GM21717 (cell line): Measurements from ENCODE around the gene CST11.

Experiments
- ATAC-seq: cut with Tn5 transposase; IDR thresholded peaks from one replicate; pipeline ENCODE4 v1.9.1; 2021; ENCODE audit warnings: mild to moderate bottlenecking, moderate library complexity; ENCODE audit not compliant: unreplicated experiment

The CST11 gene

DNA sequence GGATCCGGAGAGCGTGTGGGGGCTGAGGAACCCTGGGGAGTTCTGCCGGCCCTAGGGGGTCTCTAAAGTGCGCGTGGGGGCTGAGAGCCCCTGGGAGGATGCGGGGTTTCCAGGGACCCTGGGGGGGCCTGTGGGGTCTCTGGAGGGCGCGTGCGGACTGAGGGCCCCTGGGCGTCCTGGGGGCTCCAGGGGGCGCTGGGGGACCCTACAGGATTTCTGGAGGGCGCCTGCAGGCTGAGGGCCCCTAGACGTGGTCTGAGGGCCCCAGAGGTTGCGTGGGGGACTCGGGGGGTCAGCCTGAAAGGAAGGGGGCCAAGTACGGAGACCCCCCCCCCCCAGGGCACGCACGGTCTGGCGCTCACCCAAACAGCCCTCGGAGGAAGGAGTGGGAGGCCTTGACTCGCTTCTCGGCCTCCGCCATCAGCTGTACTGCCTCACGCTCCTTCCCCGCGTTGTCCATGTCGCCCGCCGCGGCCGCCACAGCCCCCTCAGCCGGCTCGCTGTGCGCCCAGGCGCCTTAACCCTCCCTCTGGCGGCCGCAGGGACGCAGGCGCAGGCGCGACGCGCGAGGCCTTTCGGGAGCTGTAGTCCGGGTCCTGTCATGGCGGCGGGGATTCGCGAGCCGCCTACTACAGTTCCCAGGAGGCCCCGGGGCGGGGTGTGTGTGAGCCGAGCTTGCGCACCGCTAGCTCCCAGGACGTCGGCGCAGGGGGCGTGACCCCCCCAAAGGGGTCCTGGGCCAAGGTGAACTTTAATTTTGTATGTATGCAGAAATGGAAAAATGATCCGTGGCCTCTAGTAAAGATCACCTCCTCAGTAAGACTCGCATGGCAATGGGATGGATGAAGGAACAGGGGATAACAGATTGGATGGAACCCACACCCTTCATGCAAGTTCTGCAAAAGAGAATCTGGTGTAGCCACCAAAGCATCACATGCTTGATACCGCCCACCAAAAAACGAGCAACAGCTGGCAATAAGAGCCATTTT is 31.4 kb downstream of the CST11 start, which contains the start of gene NAPB:
Gene NAPB, minus strand, starts transcription at position 546 of the 989 bp plus-strand sequence. Its CDS starts 86 bp downstream, at position 460.
- peak; percentile 95 for ATAC-seq

DNA sequence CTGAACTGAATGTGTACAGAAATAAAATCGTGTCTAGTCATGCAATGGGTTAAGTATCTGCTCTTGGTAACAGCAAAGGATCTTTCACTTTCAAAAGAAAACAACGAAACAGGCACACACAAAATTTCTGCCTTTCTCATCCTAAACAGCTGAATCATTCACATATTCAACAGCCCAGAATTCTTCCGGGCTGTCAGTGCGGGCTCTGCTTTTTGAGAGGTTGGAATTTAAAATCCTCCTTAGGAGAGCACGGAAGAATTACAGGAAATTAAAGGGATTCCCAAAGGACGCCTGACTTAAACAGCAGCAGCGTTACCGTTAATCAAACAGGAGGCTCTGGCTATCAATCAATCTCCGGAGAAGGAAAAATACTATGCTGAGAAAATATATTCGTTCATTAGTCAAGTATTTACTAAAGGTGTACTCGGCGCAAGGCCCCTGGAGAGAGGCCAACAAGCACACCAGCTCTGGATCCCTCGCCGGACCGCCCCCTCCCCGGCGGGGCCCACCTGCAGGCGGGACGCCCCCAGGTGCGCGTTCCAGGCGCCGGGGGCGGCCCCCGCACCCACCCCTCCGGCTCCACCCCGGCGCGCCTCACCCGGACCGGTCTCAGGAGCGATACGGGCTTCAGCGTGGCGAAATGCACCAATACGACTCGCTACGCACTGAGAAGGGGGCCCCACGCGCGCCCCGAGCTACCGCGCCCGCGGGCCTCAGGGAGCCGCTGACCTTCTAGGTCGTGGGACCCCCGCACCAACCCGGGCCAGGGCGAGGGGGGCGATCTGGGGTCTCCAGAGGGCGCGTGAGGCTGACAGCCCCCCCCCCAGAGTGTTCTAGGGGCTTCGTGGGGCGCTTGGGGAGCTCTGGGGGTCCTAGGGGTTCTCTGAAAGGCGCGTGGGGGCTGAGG is 32.4 kb downstream of the CST11 start:
- peak; percentile 36 for ATAC-seq

GRCh38 chr20:23419657-23419994 is 33.0 kb downstream of the CST11 start:
- no peak for ATAC-seq

DNA sequence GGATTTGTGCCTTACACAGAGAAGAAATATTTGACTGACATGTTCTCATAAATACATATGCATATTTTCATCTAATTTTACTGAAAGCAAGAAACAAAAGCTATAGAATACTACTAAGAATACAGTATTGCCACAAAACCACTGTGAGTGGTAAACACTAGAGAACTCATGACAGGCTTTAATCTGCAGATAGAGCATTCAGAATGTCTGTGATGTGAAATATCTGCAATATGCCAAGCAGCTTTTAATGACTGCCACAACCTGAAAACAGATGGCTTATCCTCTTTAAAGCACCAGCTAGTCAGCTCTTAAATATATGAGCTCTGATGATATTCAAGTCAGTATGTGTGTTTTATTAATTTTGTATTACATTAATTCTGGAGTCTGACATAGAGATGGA is 34.8 kb downstream of the CST11 start:
- ATAC-seq, result no peak

DNA sequence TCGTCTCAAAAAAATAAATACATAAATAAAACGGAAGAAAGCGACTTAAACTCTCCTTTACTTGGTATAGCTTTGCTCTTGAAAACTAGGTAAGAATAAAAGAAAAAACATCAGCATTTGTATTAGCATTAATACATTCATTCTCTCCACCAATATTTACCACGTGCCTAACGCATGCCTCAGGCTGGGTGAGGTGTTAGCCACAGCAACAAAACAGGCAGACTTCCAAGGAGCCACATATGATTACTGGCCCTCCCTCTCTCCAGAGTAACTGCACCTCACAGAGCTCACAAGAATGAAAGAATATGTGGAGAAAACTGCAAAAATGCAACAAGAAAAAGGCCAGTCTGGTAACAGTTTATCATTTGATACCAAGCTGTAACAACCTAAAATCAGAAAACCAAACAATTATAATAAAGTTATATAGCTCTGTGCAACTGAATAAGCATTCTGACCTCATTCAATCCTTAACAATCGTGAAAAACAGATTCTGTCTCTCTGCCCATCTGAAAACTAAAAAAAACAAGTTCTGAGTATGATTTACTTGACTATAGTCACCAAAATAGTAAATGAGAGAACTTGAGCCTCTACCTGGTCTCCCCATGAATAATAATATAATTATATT is 36.6 kb downstream of the CST11 start:
- ATAC-seq, result no peak

DNA sequence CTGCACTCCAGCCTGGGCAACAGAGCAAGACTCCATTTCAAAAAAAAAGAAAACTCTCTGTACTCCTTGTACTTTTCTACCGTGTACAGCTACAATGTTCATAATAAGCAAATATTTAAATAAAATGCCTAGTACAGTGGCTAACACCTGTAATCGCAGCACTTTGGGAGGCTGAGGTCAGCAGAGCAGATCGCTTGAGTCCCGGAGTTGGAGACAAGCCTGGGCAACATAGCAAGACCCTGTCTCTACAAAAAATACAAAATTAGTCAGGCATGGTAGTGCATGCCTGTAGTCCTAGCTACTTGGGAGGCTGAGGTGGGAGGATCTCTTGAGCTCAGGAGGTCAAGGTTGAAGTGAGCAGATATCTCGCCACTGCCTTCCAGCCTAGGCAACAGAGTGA is 37.1 kb downstream of the CST11 start:
- ATAC-seq, result no peak

- ATAC-seq, result no peak
Measured at GRCh38 chr20:23414526-23415188, 38.0 kb downstream of the CST11 start.

- no peak for ATAC-seq
Measured at GRCh38 chr20:23413862-23414422, 38.7 kb downstream of the CST11 start.

GRCh38 chr20:23412026-23412425 is 40.6 kb downstream of the CST11 start:
- ATAC-seq, result no peak

DNA sequence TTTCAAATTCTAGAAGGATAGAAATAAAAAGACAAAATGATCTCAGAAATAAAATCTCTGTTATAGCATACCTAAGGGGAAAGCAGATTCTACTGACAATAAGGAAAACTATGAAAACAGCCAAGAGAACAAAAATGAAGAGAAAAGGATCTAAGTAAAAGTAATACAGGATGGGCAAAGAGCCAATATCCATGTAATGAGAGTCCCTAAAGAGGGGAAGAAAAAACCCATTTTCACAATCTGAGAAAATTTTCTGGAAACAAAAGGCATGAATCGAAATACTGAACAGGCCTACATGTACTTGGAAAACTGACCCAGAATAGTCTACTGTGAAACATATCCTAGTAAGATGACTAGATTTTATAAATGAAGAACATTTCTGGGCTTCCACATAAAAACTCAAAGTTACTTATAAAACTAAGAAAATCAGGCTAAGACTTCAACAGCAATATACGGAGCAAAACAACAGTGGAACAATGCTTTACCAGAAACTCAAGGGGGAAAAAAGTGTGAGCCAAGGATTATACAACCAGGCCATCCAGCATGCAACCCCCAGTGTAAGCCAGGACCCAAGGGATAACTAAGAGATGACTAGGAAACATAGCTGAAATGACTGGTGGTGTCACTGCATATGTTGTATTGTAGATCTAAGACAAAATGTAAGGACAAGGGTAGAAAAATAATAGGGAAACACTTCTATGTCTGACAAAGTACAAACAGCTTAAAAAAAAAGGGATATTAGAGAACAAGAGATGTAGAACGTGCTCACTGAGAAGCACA is 41.6 kb downstream of the CST11 start:
- ATAC-seq, result no peak

- no peak for ATAC-seq
Measured at GRCh38 chr20:23409800-23410199, 42.9 kb downstream of the CST11 start.

GRCh38 chr20:23408957-23409356 is 43.7 kb downstream of the CST11 start:
- no peak for ATAC-seq

GRCh38 chr20:23407781-23408464 is 44.8 kb downstream of the CST11 start:
- ATAC-seq, result peak; percentile 72

GRCh38 chr20:23406880-23407279 is 45.8 kb downstream of the CST11 start:
- ATAC-seq, result no peak

- no peak for ATAC-seq
Measured at GRCh38 chr20:23404196-23404595, 48.5 kb downstream of the CST11 start.

GRCh38 chr20:23403751-23404150 is 48.9 kb downstream of the CST11 start:
- no peak for ATAC-seq

GRCh38 chr20:23401051-23401450 is 51.6 kb downstream of the CST11 start:
- no peak for ATAC-seq
